Measurements from ENCODE around the gene MYO16. TPM values are rescaled to one million over a fixed set of nuclear protein-coding genes. Genes with fewer than 3 reads are reported as not detected.

The MYO16 gene
- total RNA-seq, 1 experiment from 2014 or later, result not detected

- H3K14ac ChIP-seq (ENCODE audit: insufficient read depth, low read length), result no peak overlapping the region
- H3K9me3 Mint-ChIP-seq, result no peaks in the 10 kb centered on the region
- H2AK5ac ChIP-seq (ENCODE audit: insufficient read length, low read length), result no peak overlapping the region
- H3K4me2 ChIP-seq (ENCODE audit: insufficient read depth, insufficient read length, low read length), result no peak overlapping the region
- H3K56ac ChIP-seq (ENCODE audit: insufficient read length, low read depth, low read length), result no peak overlapping the region
- H3K23ac ChIP-seq (ENCODE audit: insufficient read length, low read depth, low read length), result no peak overlapping the region
- H2BK5ac ChIP-seq (ENCODE audit: insufficient read length, low read length), result no peak overlapping the region
- no CpG with 5 or more reads among the region's 7 CpGs for WGBS (ENCODE audit: extremely low coverage, insufficient read length, low lambda C conversion rate)
- no peak overlapping the region for H3K27ac ChIP-seq (ENCODE audit: insufficient read length, low read depth, low read length)
- H2BK20ac ChIP-seq (ENCODE audit: low read depth, low read length, poor library complexity, severe bottlenecking), result no peak overlapping the region
- no peaks in the 10 kb centered on the region for H3K4me1 Mint-ChIP-seq
- no peak overlapping the region for H2AFZ ChIP-seq (ENCODE audit: low read length)
- no peak overlapping the region for H3K4ac ChIP-seq (ENCODE audit: low read depth, low read length)
- no peaks in the 10 kb centered on the region; the same call in 1 of the 2 replicates for H3K79me2 ChIP-seq (ENCODE audit: insufficient read depth, low read length)
- H4K91ac ChIP-seq (ENCODE audit: insufficient read length, low read depth, low read length), result no peak overlapping the region
- no peaks in the 10 kb centered on the region for H3K27me3 ChIP-seq (ENCODE audit: insufficient read depth, low read length)
- DNase-seq, result no peak
- no peaks in the 10 kb centered on the region for H3K36me3 Mint-ChIP-seq (ENCODE audit: insufficient read depth in 1 of 3, low read depth in 3 of 3)
- no peak overlapping the region for H2BK12ac ChIP-seq (ENCODE audit: insufficient read length, low read depth, low read length)
- no peak overlapping the region for H3K4me3 Mint-ChIP-seq
- no peak overlapping the region for H4K5ac ChIP-seq (ENCODE audit: insufficient read length, low read depth, low read length)
- no peak overlapping the region for H3K9ac ChIP-seq (ENCODE audit: extremely low read depth, insufficient read length, low read length)
- no peak overlapping the region for H3T11ph ChIP-seq (ENCODE audit: low read length)
- no peaks in the 10 kb centered on the region for H3K27me3 Mint-ChIP-seq (ENCODE audit: low read depth)
- TF ChIP-seq CTCF (conservative IDR thresholded peaks at IDR 0.05), result no peak
- H4K20me1 ChIP-seq (ENCODE audit: control insufficient read depth, insufficient read depth, insufficient read length), result no peaks in the 10 kb centered on the region
- no peaks in the 10 kb centered on the region for H3K9me3 ChIP-seq (ENCODE audit: control insufficient read depth, low read depth, low read length)
- H3K79me1 ChIP-seq (ENCODE audit: insufficient read depth, low read depth, low read length, poor library complexity, severe bottlenecking), result no peaks in the 10 kb centered on the region
- no peaks in the 10 kb centered on the region for H3K4me1 ChIP-seq (ENCODE audit: insufficient read depth, low read length)
- no peak overlapping the region for H3K27ac Mint-ChIP-seq
- H3K23me2 ChIP-seq (ENCODE audit: insufficient read length, low read depth, low read length, poor library complexity, severe bottlenecking), result no peaks in the 10 kb centered on the region
- H4K8ac ChIP-seq (replicated peaks; ENCODE audit: insufficient read length, low read depth, low read length), result no peak overlapping the region
- H2BK15ac ChIP-seq (ENCODE audit: low read depth, low read length), result no peak overlapping the region
- no peak overlapping the region for H2BK120ac ChIP-seq (ENCODE audit: low read depth, low read length, poor library complexity, severe bottlenecking)
- H3K18ac ChIP-seq (ENCODE audit: insufficient read length, low read depth, low read length), result no peak overlapping the region
Measured at GRCh38 chr13:108948251-108948671, 318.9 kb downstream of the MYO16 start.
